Hair follicle dermal papilla cell (primary cell): ENCODE measurements around the gene HLA-DRB1. TPM values are rescaled to one million over a fixed set of nuclear protein-coding genes. Genes with fewer than 3 reads are reported as not detected.

Experiments used
- small RNA-seq: library from RNA; depleted of rRNA; stranded (forward); fragments of <200 nt; gene quantifications from one replicate; pipeline ENCODE3, GENCODE V24; 2012
- total RNA-seq: library from RNA; depleted of rRNA; stranded (reverse); fragments of >200 nt; gene quantifications from 2 replicates; pipeline ENCODE4 v1.2.3, GENCODE V29; 2012

HLA-DRB1 gene
- 0.12 and 3.1 TPM in 2 replicates for total RNA-seq

GRCh38 chr6:32589596-32590449 is at the start of gene HLA-DRB1:
Gene HLA-DRB1, minus strand, starts transcription at chr6:32589848. Its CDS starts 106 bp downstream, at chr6:32589742.

GRCh38 chr6:32637219-32637880 is 47.7 kb upstream of the HLA-DRB1 start, which contains the start of gene HLA-DQA1:
Gene HLA-DQA1, plus strand, starts transcription at chr6:32637406. Its CDS starts 53 bp downstream, at chr6:32637459.

GRCh38 chr6:32529697-32530430 is 59.8 kb downstream of the HLA-DRB1 start, which contains the start of gene HLA-DRB5:
Gene HLA-DRB5, minus strand, starts transcription at chr6:32530287. Its CDS starts 63 bp downstream, at chr6:32530224.

Small RNA genes lying within 50 kb of the gene (small RNA-seq; reads per million reads assigned to genes)
- gene RNU1-61P, result 0.93 reads per million, percentile 16 among the genes with 10 or more reads in this experiment

Other genes with a start within 250 kb of the HLA-DRB1 start
- gene TSBP1, start 217.9 kb downstream of the HLA-DRB1 start, total RNA-seq, result not detected in 2 replicates
- gene BTNL2, start 182.7 kb downstream of the HLA-DRB1 start, total RNA-seq, result not detected in 2 replicates
- gene HLA-DRA, start 150.0 kb downstream of the HLA-DRB1 start, total RNA-seq, result 0.85 and 7.0 TPM in 2 replicates
- gene HLA-DRB5, start 59.6 kb downstream of the HLA-DRB1 start, total RNA-seq, result 0.49 TPM in 1 of 2 replicates, not detected in the other
- gene HLA-DQA1, start 47.6 kb upstream of the HLA-DRB1 start, total RNA-seq, result not detected in 2 replicates
- 0.12 and 0.16 TPM in 2 replicates for gene HLA-DQB1, start 76.8 kb upstream of the HLA-DRB1 start, total RNA-seq
- not detected in 2 replicates for gene HLA-DQA2, start 151.5 kb upstream of the HLA-DRB1 start, total RNA-seq
- gene HLA-DQB2, start 173.7 kb upstream of the HLA-DRB1 start, total RNA-seq, result not detected in 2 replicates
- gene HLA-DOB, start 227.2 kb upstream of the HLA-DRB1 start, total RNA-seq, result 0.32 TPM in 1 of 2 replicates, not detected in the other
- 15.1 and 19.8 TPM in 2 replicates for gene TAP2, start 248.9 kb upstream of the HLA-DRB1 start, total RNA-seq